Skeletal muscle tissue (tissue), 4 donors: ENCODE measurements around the gene TCERG1L. TPM values are rescaled to one million over a fixed set of nuclear protein-coding genes. Genes with fewer than 3 reads are reported as not detected.

Experiments used
- H3K27ac ChIP-seq: one replicate; pipeline ENCODE4 v1.7.0; 2013; ENCODE audit warnings: mild to moderate bottlenecking, low read depth, low read length, inconsistent platforms
- H3K27me3 ChIP-seq, 3 donors: one replicate each; pipeline ENCODE4 v1.7.0; 2013; ENCODE audit warnings: low read length in 3 of 3; ENCODE audit not compliant: control insufficient read depth in 3 of 3, insufficient read depth in 3 of 3
- H3K36me3 ChIP-seq, 3 donors: one replicate each; pipeline ENCODE4 v1.7.0; 2013; ENCODE audit warnings: low read length in 3 of 3; ENCODE audit not compliant: control insufficient read depth in 3 of 3, insufficient read depth in 3 of 3
- H3K4me1 ChIP-seq, 3 donors: one replicate each; pipeline ENCODE4 v1.7.0; 2013; ENCODE audit warnings: low read length in 3 of 3, mild to moderate bottlenecking in 3 of 3; ENCODE audit not compliant: control insufficient read depth in 3 of 3, insufficient read depth in 3 of 3
- H3K4me3 ChIP-seq, 3 donors: one replicate each; pipeline ENCODE4 v1.7.0; 2013; ENCODE audit warnings: low read length in 3 of 3
- H3K9ac ChIP-seq, 3 donors: one replicate each; pipeline ENCODE4 v1.7.0; 2013; ENCODE audit warnings: low read length in 3 of 3, mild to moderate bottlenecking in 3 of 3, moderate library complexity in 2 of 3, low read depth in 1 of 3
- H3K9me3 ChIP-seq, 3 donors: one replicate each; pipeline ENCODE4 v1.7.0; 2013; ENCODE audit warnings: low read length in 3 of 3; ENCODE audit not compliant: control insufficient read depth in 3 of 3
- total RNA-seq: library from RNA; depleted of rRNA; stranded (reverse); fragments of >200 nt; gene quantifications from one replicate; pipeline ENCODE4 v1.2.3, GENCODE V29; 2014
- donor health status: Osteomylitis.

The TCERG1L gene
- total RNA-seq, 1 donor from 2014 or later: not detected

GRCh38 chr10:131047501-131047900, 264.0 kb downstream of the TCERG1L start:
- Histone ChIP-seq H3K36me3 (no peaks in the 10 kb centered on the region), H3K4me1 (no peaks in the 10 kb centered on the region), H3K27me3 (peaks cover 3 to 18% (median 7%) of the 10 kb centered on the region in 3 donors), H3K9ac (no peak overlapping the region), H3K9me3 (no peaks in the 10 kb centered on the region), H3K4me3 (no peak overlapping the region), H3K27ac (no peak overlapping the region)

GRCh38 chr10:131046194-131046593, 265.3 kb downstream of the TCERG1L start:
- peaks cover 3 to 18% (median 7%) of the 10 kb centered on the region in 3 donors for H3K27me3 ChIP-seq

GRCh38 chr10:131044379-131045111, 267.0 kb downstream of the TCERG1L start:
- Histone ChIP-seq H3K4me1 (no peaks in the 10 kb centered on the region), H3K9me3 (no peaks in the 10 kb centered on the region), H3K9ac (no peak overlapping the region), H3K27me3 (peaks cover 3 to 18% (median 7%) of the 10 kb centered on the region in 3 donors), H3K36me3 (no peaks in the 10 kb centered on the region), H3K27ac (no peak overlapping the region), H3K4me3 (no peak overlapping the region)

More at GRCh38 chr10:131046194-131046593, 265.3 kb downstream of the TCERG1L start:
- H3K9ac ChIP-seq: no peak overlapping the region
- H3K27ac ChIP-seq: no peak overlapping the region
- no peaks in the 10 kb centered on the region for H3K36me3 ChIP-seq
- no peaks in the 10 kb centered on the region for H3K9me3 ChIP-seq
- H3K4me3 ChIP-seq: no peak overlapping the region
- H3K4me1 ChIP-seq: no peaks in the 10 kb centered on the region

DNA sequence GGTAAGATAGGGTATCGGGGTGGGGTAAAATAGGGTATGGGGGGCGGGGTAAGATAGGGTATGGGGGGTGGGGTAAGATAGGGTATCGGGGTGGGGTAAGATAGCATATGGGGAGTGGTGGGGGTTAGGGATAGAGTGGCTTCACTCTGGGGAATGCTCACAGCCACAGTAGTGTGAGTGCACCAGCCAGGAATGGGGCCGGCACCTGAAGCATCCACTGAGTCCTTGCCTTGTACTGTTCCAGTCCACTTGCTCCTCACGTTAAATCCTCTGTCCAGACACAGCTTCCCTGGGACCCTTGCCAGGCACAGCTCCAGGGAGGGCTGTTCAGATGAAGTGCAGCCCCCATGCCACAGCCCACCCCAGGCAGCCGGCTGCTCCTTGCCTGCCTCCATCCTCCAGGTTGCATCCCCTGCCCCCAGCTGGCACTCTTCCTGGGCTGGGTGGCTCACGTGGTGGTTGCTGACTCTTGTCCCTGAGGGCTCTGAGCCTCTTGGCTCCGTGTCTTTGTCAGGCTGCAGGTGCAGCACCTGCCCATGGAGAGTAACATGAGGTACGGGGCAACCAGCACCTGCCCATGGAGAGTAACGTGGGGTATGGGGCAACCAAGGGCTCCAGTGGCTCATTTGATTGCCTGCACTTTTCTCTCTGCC, 268.4 kb downstream of the TCERG1L start:
- H3K4me3 ChIP-seq: no peak overlapping the region
- H3K9me3 ChIP-seq: no peaks in the 10 kb centered on the region
- no peak overlapping the region for H3K9ac ChIP-seq
- H3K4me1 ChIP-seq: no peaks in the 10 kb centered on the region
- no peaks in the 10 kb centered on the region for H3K36me3 ChIP-seq
- H3K27me3 ChIP-seq: peaks cover 0 to 18% (median 7%) of the 10 kb centered on the region in 3 donors
- no peak overlapping the region for H3K27ac ChIP-seq
